Endothelial cell (in vitro differentiated cells): ENCODE measurements around the gene XRCC5. TPM values are rescaled to one million over a fixed set of nuclear protein-coding genes. Genes with fewer than 3 reads are reported as not detected.

Experiments used
- DNase-seq: peaks from one replicate; pipeline ENCODE4 v3.0.0; 2021; ENCODE audit warnings: low spot score
- H3K27ac Mint-ChIP-seq: one replicate; pipeline ENCODE4 v1.8.0; 2021; ENCODE audit warnings: mixed read lengths, inconsistent platforms; ENCODE audit not compliant: unreplicated experiment
- H3K27me3 Mint-ChIP-seq: one replicate; pipeline ENCODE4 v1.8.0; 2021; ENCODE audit warnings: mild to moderate bottlenecking, moderate library complexity, mixed read lengths, inconsistent platforms; ENCODE audit not compliant: unreplicated experiment
- H3K36me3 Mint-ChIP-seq: one replicate; pipeline ENCODE4 v1.8.0; 2021; ENCODE audit warnings: mild to moderate bottlenecking, low read depth, mixed read lengths, inconsistent platforms; ENCODE audit not compliant: unreplicated experiment
- H3K4me1 Mint-ChIP-seq: one replicate; pipeline ENCODE4 v1.8.0; 2021; ENCODE audit warnings: mild to moderate bottlenecking, mixed read lengths, inconsistent platforms; ENCODE audit not compliant: unreplicated experiment
- H3K4me3 Mint-ChIP-seq: one replicate; pipeline ENCODE4 v1.8.0; 2021; ENCODE audit warnings: mild to moderate bottlenecking, mixed read lengths, inconsistent platforms; ENCODE audit not compliant: unreplicated experiment
- H3K9me3 Mint-ChIP-seq: one replicate; pipeline ENCODE4 v1.8.0; 2021; ENCODE audit warnings: mixed read lengths, inconsistent platforms; ENCODE audit not compliant: unreplicated experiment
- CTCF ChIP-seq: fragments of 200-600 bp; sonication (generic); IDR thresholded peaks from one replicate; pipeline ENCODE4 v1.5.0; 2021; ENCODE audit warnings: antibody characterized with exemption; ENCODE audit not compliant: unreplicated experiment
- total RNA-seq: library from RNA; stranded (reverse); fragmentation: NEBNext Ultra II Directional; extraction: Animal tissue kit (Norgen Biotek cat#: 25700); gene quantifications from one replicate; pipeline ENCODE4 v1.2.1, GENCODE V29; 2021; ENCODE audit not compliant: unreplicated experiment

XRCC5 gene
- total RNA-seq, 1 donor from 2014 or later = 365 TPM

DNA sequence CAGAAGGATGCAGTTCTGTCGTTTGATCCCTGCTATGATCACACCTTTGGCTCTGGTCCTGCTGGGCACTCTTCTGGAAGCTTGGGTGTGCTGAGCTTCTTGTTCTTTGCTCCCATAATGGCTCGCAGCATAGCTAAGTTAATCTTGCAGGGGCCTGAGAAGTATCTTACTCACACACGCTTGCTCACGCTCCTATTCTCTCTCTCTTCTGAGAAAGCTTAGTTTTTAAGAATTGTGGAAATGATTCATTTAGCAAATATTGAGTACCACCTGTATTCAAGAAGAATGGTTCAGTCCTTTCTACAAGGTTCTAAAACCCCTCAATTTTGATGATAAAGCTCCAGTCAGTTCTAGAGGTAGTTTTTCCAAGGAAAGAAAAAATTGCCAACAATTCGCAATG lies 40.6 kb downstream of the XRCC5 start:
- Mint-ChIP-seq H3K4me1 (no peaks in the 10 kb centered on the region), H3K9me3 (no peaks in the 10 kb centered on the region), H3K4me3 (no peak overlapping the region), H3K36me3 (peaks cover 43% of the 10 kb centered on the region), H3K27me3 (peaks cover 2% of the 10 kb centered on the region), H3K27ac (no peak overlapping the region)
- TF ChIP-seq CTCF = no peak
- DNase-seq = no peak

DNA sequence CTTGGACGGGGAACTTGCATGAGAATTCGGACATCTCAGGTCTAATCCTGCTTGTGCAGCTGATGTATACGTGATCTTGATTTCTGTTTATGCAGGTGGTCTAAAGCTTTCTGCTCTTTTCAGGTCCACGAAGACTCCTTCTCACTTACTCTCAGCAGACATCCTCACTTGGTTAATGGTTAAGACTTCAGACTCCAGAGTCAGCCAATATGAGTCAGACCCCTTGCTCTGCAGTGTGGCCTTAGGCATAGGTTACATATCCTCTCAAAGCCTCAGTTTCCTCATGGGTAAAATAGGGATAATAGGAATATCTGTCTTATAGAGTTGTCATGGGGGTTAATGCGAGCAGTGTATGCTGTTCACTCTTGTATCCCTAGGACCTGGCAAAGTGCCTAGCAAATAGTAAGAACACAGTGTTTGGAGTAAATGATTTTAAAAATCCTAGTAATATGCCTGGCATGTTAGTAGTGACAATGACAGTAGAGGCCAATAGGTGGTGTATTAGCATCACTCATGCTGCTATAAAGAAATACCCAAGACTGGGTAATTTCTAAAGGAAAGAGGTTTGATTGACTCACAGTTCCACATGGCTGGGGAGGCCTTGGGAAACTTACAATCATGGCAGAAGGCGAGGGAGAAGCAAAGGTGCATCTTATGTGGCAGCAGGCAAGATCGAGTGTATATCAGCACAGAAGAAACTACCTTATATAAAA lies 42.3 kb downstream of the XRCC5 start:
- TF ChIP-seq CTCF = no peak
- no peak for DNase-seq
- H3K4me3 Mint-ChIP-seq = no peak overlapping the region
- H3K36me3 Mint-ChIP-seq = peaks cover 57% of the 10 kb centered on the region
- H3K27ac Mint-ChIP-seq = peak overlapping the region; percentile 43
- H3K9me3 Mint-ChIP-seq = no peaks in the 10 kb centered on the region
- H3K27me3 Mint-ChIP-seq = peaks cover 2% of the 10 kb centered on the region
- no peaks in the 10 kb centered on the region for H3K4me1 Mint-ChIP-seq

GRCh38 chr2:216155954-216156353 lies 46.8 kb downstream of the XRCC5 start:
- Mint-ChIP-seq H3K27ac (no peak overlapping the region), H3K4me3 (no peak overlapping the region), H3K9me3 (no peaks in the 10 kb centered on the region), H3K27me3 (peaks cover 2% of the 10 kb centered on the region), H3K4me1 (no peaks in the 10 kb centered on the region), H3K36me3 (peaks cover 38% of the 10 kb centered on the region)
- DNase-seq = no peak
- TF ChIP-seq CTCF = no peak

GRCh38 chr2:216156822-216157221 lies 47.7 kb downstream of the XRCC5 start:
- H3K9me3 Mint-ChIP-seq = no peaks in the 10 kb centered on the region
- TF ChIP-seq CTCF = no peak
- H3K36me3 Mint-ChIP-seq = peaks cover 35% of the 10 kb centered on the region
- no peak overlapping the region for H3K27ac Mint-ChIP-seq
- H3K4me1 Mint-ChIP-seq = no peaks in the 10 kb centered on the region
- peaks cover 2% of the 10 kb centered on the region for H3K27me3 Mint-ChIP-seq
- H3K4me3 Mint-ChIP-seq = peak overlapping the region; percentile 11
- DNase-seq = no peak

DNA sequence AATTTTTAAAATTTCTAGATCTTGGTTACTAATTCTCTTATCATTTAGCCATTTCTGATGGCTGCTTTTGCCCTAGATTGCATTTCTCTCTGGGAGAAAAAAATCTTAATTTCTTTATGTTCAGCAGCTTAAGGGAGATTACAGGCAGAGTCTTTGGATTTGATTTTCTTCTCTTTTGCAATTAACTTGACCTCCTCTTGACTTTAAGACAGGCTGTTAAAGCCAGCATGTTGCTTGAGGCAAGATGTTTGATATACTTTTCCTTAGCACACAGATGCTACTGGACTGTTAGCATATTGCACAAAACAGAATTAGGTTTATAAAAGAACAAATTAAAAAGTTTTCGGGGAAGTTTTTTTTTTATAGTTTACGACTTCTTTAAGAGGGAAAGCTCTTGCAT lies 50.0 kb downstream of the XRCC5 start:
- Mint-ChIP-seq H3K36me3 (peaks cover 39% of the 10 kb centered on the region), H3K4me3 (no peak overlapping the region), H3K27me3 (no peaks in the 10 kb centered on the region), H3K9me3 (no peaks in the 10 kb centered on the region), H3K27ac (no peak overlapping the region), H3K4me1 (no peaks in the 10 kb centered on the region)
- DNase-seq = no peak
- no peak for TF ChIP-seq CTCF
